PC-9 (cell line): ENCODE data around the gene BRSK1. TPM values are rescaled to one million over a fixed set of nuclear protein-coding genes. Genes with fewer than 3 reads are reported as not detected.

Experiments
- BruUV-seq: library from RNA; stranded (reverse); fragments of 400-500 nt; replicated peaks from 2 replicates; lab custom pipeline; 2021; lab: Mats Ljungman, UMichigan
- CTCF ChIA-PET: fragments of 300-600 bp; sonication (Branson Sonifier 250); formaldehyde crosslinking; loops from one replicate; lab custom pipeline; 2022; ENCODE audit warnings: antibody characterized with exemption; lab: Charles Lee
- POLR2A ChIA-PET: fragments of 300-600 bp; sonication (Branson Sonifier 250); formaldehyde crosslinking; loops from one replicate; lab custom pipeline; 2022; ENCODE audit warnings: antibody characterized with exemption; ENCODE audit not compliant: unreplicated experiment; lab: Charles Lee
- DNase-seq, 2 experiments: peaks; one replicate each; pipeline versions ENCODE4 v3.0.0 to v3.0.0-alpha.2; 2015 to 2022; ENCODE audit warnings: mixed read lengths in 1 of 2
- H2AFZ ChIP-seq: fragments of 200-600 bp; sonication (generic); 2 replicates; pipeline ENCODE4 v1.8.1; 2017; ENCODE audit warnings: antibody characterized with exemption
- H3F3A ChIP-seq: fragments of 200-600 bp; sonication (generic); 2 replicates; pipeline ENCODE4 v1.8.1; 2017; ENCODE audit warnings: antibody characterized with exemption, mild to moderate bottlenecking, low read depth; ENCODE audit not compliant: insufficient read depth
- H3K27ac ChIP-seq: fragments of 200-600 bp; sonication (generic); 2 replicates; pipeline ENCODE4 v1.6.1; 2016; ENCODE audit warnings: mixed run types
- H3K27me3 ChIP-seq: fragments of 200-600 bp; sonication (generic); 2 replicates; pipeline ENCODE4 v1.6.1; 2016; ENCODE audit warnings: low read depth, mixed run types; ENCODE audit not compliant: insufficient read depth
- H3K36me3 ChIP-seq: fragments of 200-600 bp; sonication (generic); 2 replicates; pipeline ENCODE4 v1.6.1; 2016; ENCODE audit warnings: low read depth, mixed run types
- H3K4me1 ChIP-seq: fragments of 200-600 bp; sonication (generic); replicated peaks from 2 replicates; pipeline ENCODE4 v1.6.1; 2016; ENCODE audit warnings: mixed run types; ENCODE audit not compliant: insufficient read depth
- H3K4me2 ChIP-seq: fragments of 200-600 bp; sonication (generic); 2 replicates; pipeline ENCODE4 v1.6.1; 2017; ENCODE audit warnings: mixed run types
- H3K4me3 ChIP-seq: fragments of 200-600 bp; sonication (generic); 2 replicates; pipeline ENCODE4 v1.6.1; 2016; ENCODE audit warnings: mixed run types
- H3K79me2 ChIP-seq: fragments of 200-600 bp; sonication (generic); 2 replicates; pipeline ENCODE4 v1.6.1; 2017; ENCODE audit warnings: low read depth, mixed run types
- H3K9me2 ChIP-seq: fragments of 200-600 bp; sonication (generic); 2 replicates; pipeline ENCODE4 v1.8.1; 2017; ENCODE audit warnings: mild to moderate bottlenecking; ENCODE audit not compliant: insufficient read depth
- H3K9me3 ChIP-seq: fragments of 200-600 bp; sonication (generic); 2 replicates; pipeline ENCODE4 v1.8.1; 2016; ENCODE audit warnings: low read depth; ENCODE audit not compliant: insufficient read depth
- H4K20me1 ChIP-seq: fragments of 200-600 bp; sonication (generic); 2 replicates; pipeline ENCODE4 v1.8.1; 2017; ENCODE audit not compliant: insufficient read depth
- EZH2 ChIP-seq: fragments of 200-600 bp; sonication (generic); IDR thresholded peaks from 2 replicates; pipeline ENCODE4 v1.8.0; 2017; ENCODE audit warnings: antibody characterized with exemption, low read depth
- intact Hi-C: fragments of 100-400 bp; cut with micrococcal nuclease; formaldehyde crosslinking; loops from one replicate; pipeline ENCODE4 v1.10.0; 2022; ENCODE audit not compliant: unreplicated experiment
- total RNA-seq: library from RNA; stranded (reverse); gene quantifications from 2 replicates; pipeline ENCODE4 v1.2.3, GENCODE V29; 2021
- TF ChIP-seq, protein P1 (sequence below): fragments of 200-600 bp; sonication (generic); conservative IDR thresholded peaks from 2 replicates; pipeline ENCODE4 v1.6.1; 2017; ENCODE audit warnings: mixed run types, antibody characterized with exemption, mild to moderate bottlenecking, moderate library complexity

BRSK1 gene
- total RNA-seq, 1 experiment from 2014 or later = 6.5 TPM

DNA sequence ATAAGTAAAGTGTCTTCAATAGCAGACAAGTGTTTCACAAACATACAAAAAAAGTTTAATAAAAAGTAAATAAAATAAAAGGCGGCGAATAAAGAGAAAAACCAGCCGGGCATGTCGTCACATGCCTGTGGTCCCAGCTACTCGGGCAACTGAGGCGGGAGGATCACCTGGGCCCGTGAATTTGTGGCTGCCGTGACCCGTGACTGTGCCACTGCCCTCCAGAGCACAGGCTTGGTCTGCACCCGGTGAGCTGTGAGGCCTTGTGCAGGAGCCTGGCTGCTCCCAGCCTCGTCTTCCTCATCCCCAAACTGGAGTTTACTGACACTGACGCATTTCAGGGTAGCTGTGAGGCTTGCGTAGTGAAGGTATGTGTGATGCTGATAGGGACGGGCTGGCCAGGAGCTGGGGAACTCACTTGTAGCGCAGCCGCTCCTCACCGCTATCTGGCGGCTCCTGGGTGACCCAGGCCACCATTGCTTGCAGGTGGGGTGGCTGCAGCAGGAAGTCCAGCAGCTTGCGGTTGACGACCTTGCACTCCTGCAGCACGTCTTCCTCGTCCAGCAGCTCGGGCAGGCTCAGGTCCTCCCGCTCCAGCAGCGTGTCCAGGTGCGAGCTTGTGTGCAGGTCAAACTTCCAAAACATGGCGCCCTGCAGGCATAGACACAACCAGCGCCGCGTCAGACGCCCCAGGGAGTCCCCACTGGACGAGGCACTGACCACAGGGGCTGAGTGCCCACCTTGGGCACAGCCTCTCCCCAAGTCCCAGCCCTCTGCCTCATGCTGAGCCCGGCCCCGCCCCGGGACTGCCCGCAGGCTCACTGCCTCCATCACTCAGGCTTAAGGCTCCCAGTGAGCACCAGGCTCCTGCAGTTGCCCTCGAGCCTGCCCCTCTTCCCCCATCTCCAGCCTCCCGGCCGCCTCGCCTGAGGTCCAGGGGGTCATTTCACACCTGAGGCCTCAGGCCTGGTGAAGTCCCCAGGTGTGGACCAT, 37.0 kb upstream of the BRSK1 start:
- peaks cover 16% of the 10 kb centered on the region for H3K36me3 ChIP-seq
- BruUV-seq = no TSS peak
- H4K20me1 ChIP-seq = peaks cover 68% of the 10 kb centered on the region
- peak overlapping the region; percentile 26; the same call in 1 of the 2 replicates for H3K4me2 ChIP-seq
- POLR2A ChIA-PET = no interaction called here
- no peak overlapping the region for H2AFZ ChIP-seq
- no peaks in the 10 kb centered on the region for H3K27me3 ChIP-seq
- no peak overlapping the region for H3K27ac ChIP-seq
- H3K79me2 ChIP-seq = peaks cover 60% of the 10 kb centered on the region
- no peak for TF ChIP-seq EZH2
- TF ChIP-seq, protein P1, sequence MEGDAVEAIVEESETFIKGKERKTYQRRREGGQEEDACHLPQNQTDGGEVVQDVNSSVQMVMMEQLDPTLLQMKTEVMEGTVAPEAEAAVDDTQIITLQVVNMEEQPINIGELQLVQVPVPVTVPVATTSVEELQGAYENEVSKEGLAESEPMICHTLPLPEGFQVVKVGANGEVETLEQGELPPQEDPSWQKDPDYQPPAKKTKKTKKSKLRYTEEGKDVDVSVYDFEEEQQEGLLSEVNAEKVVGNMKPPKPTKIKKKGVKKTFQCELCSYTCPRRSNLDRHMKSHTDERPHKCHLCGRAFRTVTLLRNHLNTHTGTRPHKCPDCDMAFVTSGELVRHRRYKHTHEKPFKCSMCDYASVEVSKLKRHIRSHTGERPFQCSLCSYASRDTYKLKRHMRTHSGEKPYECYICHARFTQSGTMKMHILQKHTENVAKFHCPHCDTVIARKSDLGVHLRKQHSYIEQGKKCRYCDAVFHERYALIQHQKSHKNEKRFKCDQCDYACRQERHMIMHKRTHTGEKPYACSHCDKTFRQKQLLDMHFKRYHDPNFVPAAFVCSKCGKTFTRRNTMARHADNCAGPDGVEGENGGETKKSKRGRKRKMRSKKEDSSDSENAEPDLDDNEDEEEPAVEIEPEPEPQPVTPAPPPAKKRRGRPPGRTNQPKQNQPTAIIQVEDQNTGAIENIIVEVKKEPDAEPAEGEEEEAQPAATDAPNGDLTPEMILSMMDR = no peak
- intact Hi-C loops = loop anchor here (1.0 kb wide), 1 partner anchor 30 kb away; no protein-coding TSS in a partner anchor
- H3K9me2 ChIP-seq = no peaks in the 10 kb centered on the region
- no peak for DNase-seq
- peaks cover 37% of the 10 kb centered on the region for H3K4me1 ChIP-seq
- H3K4me3 ChIP-seq = no peak overlapping the region
- CTCF ChIA-PET = no interaction called here
- no peaks in the 10 kb centered on the region for H3K9me3 ChIP-seq
- peaks cover 19% of the 10 kb centered on the region; the same call in 1 of the 2 replicates for H3F3A ChIP-seq

DNA sequence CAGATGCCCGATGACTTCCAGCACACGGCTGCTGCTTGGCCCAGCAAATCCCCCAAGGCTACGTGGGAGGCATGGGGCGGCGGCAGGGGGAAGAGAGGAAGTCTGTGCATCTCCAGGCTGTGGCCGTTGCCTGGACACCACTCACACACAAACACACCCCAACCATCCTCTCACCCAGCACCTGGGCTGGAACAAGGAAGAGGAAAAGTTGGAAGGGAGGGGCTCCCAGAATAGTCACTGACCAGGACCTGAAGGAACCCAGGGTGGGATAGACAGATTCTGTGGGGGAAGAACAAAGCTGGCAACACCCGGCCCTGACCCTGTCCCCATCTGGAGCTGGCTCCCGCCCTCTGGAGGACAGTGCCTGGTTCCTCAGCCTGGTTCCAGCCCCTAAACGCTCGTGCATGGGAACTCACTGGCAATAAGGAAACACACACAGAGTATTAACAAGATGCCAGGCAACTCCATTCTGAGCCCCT, 36.1 kb upstream of the BRSK1 start:
- ChIA-PET POLR2A (interaction anchor here (0.5 kb wide), 1 partner anchor 101 kb away, joined by 7 read pairs; no protein-coding TSS in a partner anchor), CTCF (interaction anchor here (0.8 kb wide), 1 partner anchor 54 kb away, joined by 3 read pairs; no protein-coding TSS in a partner anchor)
- H3K4me2 ChIP-seq = peak overlapping the region; percentile 26
- H4K20me1 ChIP-seq = peaks cover 71% of the 10 kb centered on the region
- H3K9me3 ChIP-seq = no peaks in the 10 kb centered on the region
- peaks cover 16% of the 10 kb centered on the region for H3K36me3 ChIP-seq
- DNase-seq = peak; percentile 88 to 93
- H3K4me1 ChIP-seq = peaks cover 46% of the 10 kb centered on the region
- intact Hi-C loops = loop anchor here (1.0 kb wide), 1 partner anchor 31 kb away; no protein-coding TSS in a partner anchor
- H3K9me2 ChIP-seq = no peaks in the 10 kb centered on the region
- peak overlapping the region; percentile 24; the same call in 1 of the 2 replicates for H3K27ac ChIP-seq
- TF ChIP-seq, protein P1 = no peak
- TF ChIP-seq EZH2 = no peak
- BruUV-seq = no TSS peak
- H2AFZ ChIP-seq = no peak overlapping the region
- peaks cover 27% of the 10 kb centered on the region; the same call in 1 of the 2 replicates for H3F3A ChIP-seq
- no peaks in the 10 kb centered on the region for H3K27me3 ChIP-seq
- peaks cover 69% of the 10 kb centered on the region for H3K79me2 ChIP-seq
- H3K4me3 ChIP-seq = no peak overlapping the region

DNA sequence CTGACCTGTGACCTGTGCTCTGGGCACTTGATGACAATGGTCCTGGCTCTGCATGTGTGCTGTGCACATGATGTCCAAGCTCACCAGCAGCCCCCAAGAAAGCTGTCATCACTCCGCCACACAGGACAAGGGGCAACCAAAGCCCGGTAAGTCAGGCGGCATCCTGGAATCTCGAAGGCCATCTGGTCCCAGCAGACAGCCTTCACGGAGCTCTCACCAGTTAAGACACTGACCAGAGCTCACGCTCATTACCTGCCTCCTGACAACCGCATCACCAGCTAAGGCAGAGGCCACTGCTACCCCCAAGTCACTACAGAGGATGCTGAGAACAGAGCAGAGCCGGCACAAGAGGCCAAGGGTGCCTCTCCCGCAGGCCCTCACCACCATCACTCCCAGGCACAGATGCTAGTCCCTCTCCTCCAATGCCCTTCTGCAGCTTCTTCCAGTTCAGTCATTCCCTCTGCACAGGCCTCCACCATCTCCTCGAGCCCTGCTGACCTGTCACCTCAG, 35.6 kb upstream of the BRSK1 start:
- peaks cover 30% of the 10 kb centered on the region; the same call in 1 of the 2 replicates for H3F3A ChIP-seq
- peaks cover 16% of the 10 kb centered on the region for H3K36me3 ChIP-seq
- POLR2A ChIA-PET = interaction anchor here (0.5 to 0.6 kb wide), 3 partner anchors 11 to 107 kb away, joined by 7 to 9 read pairs (median 8); no protein-coding TSS in a partner anchor
- BruUV-seq = no TSS peak
- peak overlapping the region; percentile 24; the same call in 1 of the 2 replicates for H3K27ac ChIP-seq
- intact Hi-C loops = no loop called here
- peak overlapping the region; percentile 26 for H3K4me2 ChIP-seq
- H3K79me2 ChIP-seq = peaks cover 75% of the 10 kb centered on the region
- H4K20me1 ChIP-seq = peaks cover 76% of the 10 kb centered on the region
- CTCF ChIA-PET = interaction anchor here (0.8 kb wide), 1 partner anchor 53 kb away, joined by 3 read pairs; no protein-coding TSS in a partner anchor
- H2AFZ ChIP-seq = no peak overlapping the region
- no peaks in the 10 kb centered on the region for H3K9me2 ChIP-seq
- DNase-seq = no peak
- no peak overlapping the region for H3K4me3 ChIP-seq
- H3K4me1 ChIP-seq = peaks cover 46% of the 10 kb centered on the region
- H3K27me3 ChIP-seq = no peaks in the 10 kb centered on the region
- TF ChIP-seq, protein P1 = no peak
- TF ChIP-seq EZH2 = no peak
- no peaks in the 10 kb centered on the region for H3K9me3 ChIP-seq
